Left cardiac atrium (tissue), 4 donors: Measurements from ENCODE around the gene SEMA3D. TPM values are rescaled to one million over a fixed set of nuclear protein-coding genes. Genes with fewer than 3 reads are reported as not detected.
"Not testable (repeated sequence)": the region's sequence is repeated elsewhere in the genome, so short reads cannot be mapped to it uniquely, and the experiment has no call there.

Source experiments
- ATAC-seq, 2 donors: fragments of 200-7000 bp; cut with Tn5 transposase; one replicate each; pipeline ENCODE4 v1.9.1; 2020; ENCODE audit warnings: mild to moderate bottlenecking in 2 of 2, moderate library complexity in 2 of 2
- DNase-seq: peaks from one replicate; pipeline ENCODE4 v3.0.0-alpha.2; 2020
- intact Hi-C, 2 donors: fragments of 100-400 bp; cut with DNase I; formaldehyde crosslinking; loops; one replicate each; pipeline versions ENCODE4 v1.14.1 to v1.15.1; 2022 to 2023
- total RNA-seq, 2 donors: library from RNA; stranded (reverse); fragmentation: NEBNext Ultra II Directional; extraction: Animal tissue kit (Norgen Biotek cat#: 25700); gene quantifications; one replicate each; pipeline ENCODE4 v1.2.1, GENCODE V29; 2021
- donor health status: DM: no; HTN: yes; CAD: no.
- donor health status: DM: no; HTN: yes; CAD: no; lungs with severe emphysema.
- donor health status: DM: yes; HTN: yes; CAD: no.
- donor health status: Dilated cardiomyopathy.

SEMA3D gene
- total RNA-seq, 2 donors from 2014 or later: 1.1 to 1.7 TPM

DNA sequence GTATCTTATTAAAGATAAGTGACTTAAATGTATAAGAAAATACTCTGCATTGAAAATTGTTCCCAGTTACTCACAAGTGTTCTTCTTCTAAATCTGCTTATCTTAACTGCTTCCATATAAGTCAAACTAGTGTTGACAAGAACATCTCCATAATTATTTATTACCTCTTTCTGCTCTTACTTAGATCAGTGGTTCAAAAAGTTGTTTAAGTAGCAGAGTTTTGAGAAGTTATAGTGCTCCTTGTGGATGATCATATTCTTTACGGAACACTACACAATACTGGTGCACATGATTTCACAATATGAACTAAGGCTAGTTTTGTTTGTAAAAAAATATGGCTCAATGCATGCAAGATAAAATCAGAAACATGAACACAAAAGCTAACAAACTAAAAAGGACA lies 168.4 kb downstream of the SEMA3D start:
- intact Hi-C loops: no loop called here
- no peak for DNase-seq
- ATAC-seq: no peak

DNA sequence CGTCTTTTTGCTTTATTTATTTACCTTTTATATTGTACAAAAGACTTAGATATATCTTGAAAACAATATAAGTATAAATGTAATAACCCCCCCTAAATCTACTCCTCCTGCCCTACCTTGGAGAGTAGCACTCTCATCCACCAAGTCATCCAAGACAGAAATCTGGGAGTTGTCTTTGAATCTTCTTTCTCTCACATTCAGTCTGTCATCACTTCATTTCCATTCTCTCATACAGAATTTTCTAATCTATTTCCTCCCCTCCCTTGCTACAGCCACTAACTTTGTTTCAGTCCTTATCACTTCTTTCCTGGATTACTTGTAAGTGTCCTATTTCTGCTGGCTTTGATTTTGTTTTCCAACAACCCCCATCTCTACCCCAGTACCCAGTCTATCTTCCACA lies 170.6 kb downstream of the SEMA3D start:
- DNase-seq: no peak
- no peak for ATAC-seq
- intact Hi-C loops: no loop called here

DNA sequence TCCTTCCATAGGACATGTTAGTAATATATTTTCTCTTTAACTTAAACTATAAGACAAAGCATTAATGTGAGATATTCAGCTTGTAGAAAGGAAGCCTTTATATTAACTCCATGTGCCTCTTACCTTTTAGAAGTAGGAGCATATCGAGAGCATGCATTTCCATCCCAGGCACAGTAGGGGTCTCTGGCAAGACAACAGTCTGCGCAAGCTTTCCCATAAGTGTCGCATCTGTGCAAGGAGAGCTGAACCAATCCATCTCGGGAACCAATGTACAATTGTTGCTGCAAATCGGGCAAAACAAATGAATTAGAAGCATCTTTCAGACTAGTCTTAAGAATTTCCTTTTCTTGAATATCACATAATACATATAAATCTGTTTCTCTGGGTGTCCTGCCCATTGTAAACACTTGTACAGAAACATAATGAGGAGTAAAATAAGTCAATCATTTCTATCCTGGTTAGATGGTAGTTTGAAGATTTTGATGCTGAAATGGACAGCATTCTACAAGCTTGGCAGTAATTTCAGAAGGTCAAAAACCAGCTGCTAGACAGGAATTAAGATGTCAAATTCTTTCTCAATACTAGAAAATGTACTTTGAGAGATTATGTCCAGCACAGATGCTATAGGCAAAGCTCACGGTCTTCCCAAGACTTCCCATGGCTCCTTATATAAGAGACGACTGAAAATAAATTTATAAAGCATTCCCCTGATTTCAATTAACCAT lies 171.8 kb downstream of the SEMA3D start:
- DNase-seq (no peak), ATAC-seq (no peak)
- intact Hi-C loops: no loop called here

GRCh38 chr7:85011127-85011526 lies 175.7 kb downstream of the SEMA3D start:
- intact Hi-C loops: no loop called here
- no peak for ATAC-seq

GRCh38 chr7:85010306-85010705 lies 176.6 kb downstream of the SEMA3D start:
- ATAC-seq (no peak), DNase-seq (no peak)
- intact Hi-C loops: no loop called here

More at GRCh38 chr7:85011127-85011526, 175.7 kb downstream of the SEMA3D start:
- DNase-seq: no peak

DNA sequence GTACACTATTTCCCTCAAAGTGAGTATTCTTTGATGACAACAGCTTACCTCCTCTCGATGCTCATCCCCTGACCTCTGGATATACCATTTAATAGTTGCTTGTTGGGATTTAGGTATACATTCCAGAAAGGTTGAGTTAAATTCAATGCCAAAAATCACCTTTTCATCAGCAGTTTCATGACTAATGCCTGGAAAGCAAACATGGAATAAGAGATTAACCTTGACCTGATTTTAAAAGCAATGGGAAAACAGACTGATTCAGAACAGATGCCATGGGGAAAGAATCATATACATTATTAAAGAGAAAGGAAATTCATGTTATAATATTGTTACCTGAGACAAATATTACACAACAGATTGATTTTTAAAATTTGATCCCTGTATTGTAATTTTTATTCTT lies 180.1 kb downstream of the SEMA3D start:
- intact Hi-C loops: no loop called here
- DNase-seq: no peak
- ATAC-seq: no peak

DNA sequence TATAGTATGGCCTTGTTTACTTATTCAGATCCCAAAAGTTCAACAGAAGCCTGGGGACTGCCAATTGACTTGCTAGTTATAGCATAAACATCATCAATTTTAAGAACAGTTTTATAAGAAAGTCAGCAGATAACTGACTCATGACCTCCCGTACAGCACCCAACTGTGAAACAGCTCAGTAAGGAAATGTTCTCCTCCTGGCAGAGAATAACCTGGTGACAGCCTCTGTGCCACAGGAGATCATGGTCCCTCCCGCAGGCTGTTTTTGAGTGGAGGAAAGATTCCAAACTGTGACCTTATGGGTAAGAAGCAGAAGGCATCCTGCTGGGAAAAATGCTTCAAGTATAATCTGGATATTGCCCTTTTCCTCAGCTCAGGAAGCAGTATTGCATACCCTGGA lies 182.5 kb downstream of the SEMA3D start:
- ATAC-seq: no peak
- no peak for DNase-seq
- intact Hi-C loops: no loop called here

DNA sequence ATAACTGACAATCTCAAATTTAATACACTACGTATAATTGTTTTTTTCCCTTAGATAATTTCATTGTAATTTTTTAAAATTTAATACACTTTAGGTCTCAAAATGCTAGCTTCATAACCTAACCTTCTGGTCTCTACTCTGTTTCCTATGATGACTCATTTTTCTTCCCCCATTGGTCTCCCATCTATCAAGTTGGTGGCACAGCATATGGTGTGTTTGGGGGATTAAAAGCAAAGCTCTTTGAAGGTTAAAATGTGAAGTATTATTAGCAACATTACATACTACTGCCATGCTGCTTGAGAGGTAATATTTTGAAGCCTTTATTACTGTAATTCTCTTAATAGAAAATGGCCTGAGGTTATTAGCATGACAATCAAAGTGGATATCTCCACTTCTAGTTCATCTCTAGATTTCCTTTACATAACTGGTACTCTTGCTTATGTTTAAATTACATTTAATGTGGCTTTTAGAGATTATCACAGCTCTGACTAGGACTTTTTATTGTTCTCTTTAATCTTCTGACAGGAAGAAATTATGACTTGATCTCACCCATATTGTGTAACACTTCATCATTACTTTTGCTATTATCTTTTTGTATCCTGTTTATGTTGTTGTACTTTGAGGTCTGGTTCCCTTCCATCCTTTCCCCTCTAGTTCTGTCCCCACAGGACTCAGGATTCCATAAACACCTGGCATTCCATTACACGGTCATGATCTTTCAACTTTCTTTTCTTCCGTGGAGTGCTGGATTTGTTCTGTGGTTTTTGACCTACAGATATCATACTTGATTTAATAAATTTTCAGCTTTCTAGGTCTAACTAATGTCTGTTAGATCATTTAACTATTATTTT lies 185.1 kb downstream of the SEMA3D start:
- no peak for ATAC-seq
- intact Hi-C loops: no loop called here

GRCh38 chr7:85000735-85001350 lies 186.0 kb downstream of the SEMA3D start:
- no peak for ATAC-seq
- no peak for DNase-seq
- intact Hi-C loops: no loop called here

More for the DNA sequence above, 185.1 kb downstream of the SEMA3D start:
- DNase-seq: no peak

- intact Hi-C loops: no loop called here
- ATAC-seq: no peak
These were observed 187.4 kb downstream of the SEMA3D start for GRCh38 chr7:84999450-84999849.

DNA sequence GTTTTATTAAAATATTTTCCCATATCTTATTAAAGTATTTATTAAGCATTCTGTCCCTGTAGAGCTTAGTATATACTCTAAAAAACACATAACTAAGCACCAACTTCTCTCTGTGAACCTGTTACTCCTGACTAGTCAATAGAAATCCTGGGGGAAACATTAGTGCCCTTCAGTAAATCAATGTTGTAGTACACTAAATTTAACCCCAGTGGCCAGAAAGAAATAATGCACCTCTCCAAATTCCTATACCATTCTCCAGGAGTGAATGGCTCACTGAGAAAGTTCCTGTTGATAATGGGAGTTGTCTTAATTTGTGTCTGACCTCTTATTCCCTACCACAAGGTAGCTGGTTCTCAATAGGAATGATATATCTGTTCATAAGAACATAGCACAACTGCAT lies 188.2 kb downstream of the SEMA3D start:
- intact Hi-C loops: no loop called here
- DNase-seq (no peak), ATAC-seq (no peak)

More at GRCh38 chr7:84999450-84999849, 187.4 kb downstream of the SEMA3D start:
- DNase-seq: no peak

GRCh38 chr7:84997626-84998025 lies 189.2 kb downstream of the SEMA3D start:
- DNase-seq: no peak
- ATAC-seq: no peak
- intact Hi-C loops: no loop called here

- intact Hi-C loops, ATAC-seq, DNase-seq: not testable (repeated sequence)
These were observed 193.9 kb downstream of the SEMA3D start for GRCh38 chr7:84992954-84993353.

DNA sequence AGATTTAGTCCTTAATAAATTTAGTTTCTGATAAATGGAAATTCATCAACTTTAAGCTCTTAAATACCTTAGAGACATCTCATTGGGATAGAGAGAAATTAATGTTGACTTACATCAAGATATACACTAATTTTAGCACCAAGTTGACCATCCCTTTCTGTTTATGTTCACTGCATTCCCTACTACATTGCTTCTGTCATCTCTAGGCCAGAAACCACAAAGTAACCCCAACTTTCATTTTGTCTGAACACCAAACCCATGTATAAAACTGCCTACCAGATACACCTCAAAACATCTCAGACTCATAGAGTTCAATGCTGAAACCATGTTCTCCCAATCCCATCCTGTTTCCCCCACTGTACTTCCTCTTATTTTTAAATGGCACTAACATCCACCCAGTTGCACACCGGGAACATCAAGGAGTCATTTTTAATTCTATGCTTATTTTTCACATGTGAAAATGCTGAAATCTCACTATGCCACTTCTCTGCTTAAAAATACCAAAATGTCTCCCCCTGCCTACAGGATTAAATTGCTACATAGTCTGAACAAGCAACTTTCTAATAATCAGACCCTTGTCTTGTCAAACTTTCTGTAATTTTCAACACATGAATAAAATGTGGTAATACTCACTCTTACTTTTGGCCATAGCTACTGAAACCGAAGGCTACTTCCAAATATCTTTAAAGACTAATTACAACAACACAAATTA lies 201.6 kb downstream of the SEMA3D start:
- intact Hi-C loops: no loop called here
- ATAC-seq: no peak
- DNase-seq: no peak

DNA sequence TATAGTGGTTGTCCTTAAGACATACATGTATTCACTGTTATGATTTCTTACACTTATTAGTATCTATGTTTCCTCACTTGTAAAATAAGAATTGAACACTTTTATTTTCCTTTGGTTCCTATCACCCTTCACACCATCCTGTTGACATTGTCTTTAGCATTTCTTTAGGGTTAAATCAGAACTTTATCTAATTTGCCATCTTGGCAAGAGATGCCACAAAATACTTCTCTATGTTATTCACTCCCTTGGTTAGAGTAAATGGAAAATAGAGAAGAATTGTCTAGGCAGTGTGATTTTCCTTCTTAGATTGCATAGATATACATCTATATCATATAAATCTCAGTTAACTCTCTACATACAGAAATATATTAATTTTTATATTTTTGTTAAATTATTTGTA lies 204.7 kb downstream of the SEMA3D start:
- intact Hi-C loops: no loop called here
- ATAC-seq: no peak
- DNase-seq: no peak

- intact Hi-C loops: no loop called here
- DNase-seq (no peak), ATAC-seq (no peak)
These were observed 205.5 kb downstream of the SEMA3D start for GRCh38 chr7:84981055-84981976.

GRCh38 chr7:84975586-84976185 lies 211.2 kb downstream of the SEMA3D start:
- DNase-seq (no peak), ATAC-seq (no peak)
- intact Hi-C loops: no loop called here

- DNase-seq: no peak
- ATAC-seq: peak; percentile 19 to 59
These were observed 215.5 kb downstream of the SEMA3D start for GRCh38 chr7:84971360-84971759.

More at GRCh38 chr7:84971360-84971759, 215.5 kb downstream of the SEMA3D start:
- intact Hi-C loops: no loop called here
